AG04449 (cell line): Measurements from ENCODE around the gene LAMP2.

ENCODE experiments used
- CTCF ChIA-PET: fragments of 350-600 bp; formaldehyde crosslinking; extraction: SDS; loops from one replicate; lab custom pipeline; 2021; ENCODE audit warnings: antibody characterized with exemption; lab: Yijun Ruan, JAX
- POLR2A ChIA-PET: fragments of 400-600, 350-600 bp; formaldehyde crosslinking; extraction: SDS; loops from one replicate; lab custom pipeline; 2020; ENCODE audit warnings: antibody characterized with exemption, inconsistent platforms; lab: Yijun Ruan, JAX
- DNase-seq: peaks from one replicate; pipeline ENCODE4 v3.0.0-alpha.2; 2010; ENCODE audit warnings: low read depth, low spot score
- H3K4me3 ChIP-seq: 2 replicates; pipeline ENCODE4 v1.5.1; 2011; ENCODE audit warnings: low read depth, mild to moderate bottlenecking, control low read depth, low read length
- CTCF ChIP-seq: IDR thresholded peaks from one replicate; pipeline ENCODE4 v1.5.1; 2011; ENCODE audit warnings: mild to moderate bottlenecking, moderate library complexity, low read length, control low read depth, inconsistent platforms; ENCODE audit not compliant: insufficient read depth; ENCODE audit errors: missing control alignments

The LAMP2 gene

GRCh38 chrX:120452131-120452530, 17.0 kb downstream of the LAMP2 start:
- POLR2A ChIA-PET: no interaction called here
- CTCF ChIA-PET: interaction anchor here (0.6 to 2.9 kb wide), 12 partner anchors 9 to 201 kb away, joined by 3 to 11 read pairs (median 4); no protein-coding TSS in a partner anchor
- DNase-seq: no peak
- H3K4me3 ChIP-seq: no peak overlapping the region
- peak; percentile 38 for TF ChIP-seq CTCF

GRCh38 chrX:120450163-120450562, 18.9 kb downstream of the LAMP2 start:
- H3K4me3 ChIP-seq: no peak overlapping the region
- ChIA-PET CTCF (interaction anchor here (2.6 kb wide), 1 partner anchor 11 kb away, joined by 7 read pairs; no protein-coding TSS in a partner anchor), POLR2A (no interaction called here)
- TF ChIP-seq CTCF: no peak
- DNase-seq: no peak

GRCh38 chrX:120446498-120446897, 22.6 kb downstream of the LAMP2 start:
- TF ChIP-seq CTCF: no peak
- ChIA-PET CTCF (interaction anchor here (1.1 kb wide), 1 partner anchor 81 kb away, joined by 3 read pairs; no protein-coding TSS in a partner anchor), POLR2A (no interaction called here)
- no peak for DNase-seq
- H3K4me3 ChIP-seq: no peak overlapping the region

GRCh38 chrX:120439921-120440320, 29.2 kb downstream of the LAMP2 start:
- ChIA-PET CTCF (interaction anchor here (0.9 to 1.1 kb wide), 2 partner anchors 11 to 13 kb away, joined by 3 to 7 read pairs; no protein-coding TSS in a partner anchor), POLR2A (no interaction called here)
- DNase-seq: no peak
- no peak for TF ChIP-seq CTCF
- H3K4me3 ChIP-seq: no peak overlapping the region

- no peak overlapping the region for H3K4me3 ChIP-seq
- no peak for DNase-seq
- no peak for TF ChIP-seq CTCF
- POLR2A ChIA-PET: no interaction called here
- CTCF ChIA-PET: interaction anchor here (1.1 kb wide), 1 partner anchor 22 kb away, joined by 3 read pairs; no protein-coding TSS in a partner anchor
Measured at GRCh38 chrX:120429776-120430540, 39.1 kb downstream of the LAMP2 start.

GRCh38 chrX:120428309-120428708, 40.8 kb downstream of the LAMP2 start:
- no peak overlapping the region for H3K4me3 ChIP-seq
- no peak for TF ChIP-seq CTCF
- no peak for DNase-seq
- POLR2A ChIA-PET: no interaction called here
- CTCF ChIA-PET: interaction anchor here (2.4 kb wide), 1 partner anchor 25 kb away, joined by 11 read pairs; no protein-coding TSS in a partner anchor
